Mucosa of rectum (tissue), 2 donors: Measurements from ENCODE around the gene PDLIM5.

ENCODE experiments used
- H3K27ac ChIP-seq, 2 donors: one replicate each; pipeline ENCODE4 v1.7.0; 2013; ENCODE audit warnings: inconsistent platforms in 2 of 2, low read depth in 2 of 2, low read length in 2 of 2
- H3K27me3 ChIP-seq, 2 donors: one replicate each; pipeline ENCODE4 v1.7.0; 2013; ENCODE audit warnings: low read length in 2 of 2; ENCODE audit not compliant: control insufficient read depth in 2 of 2, insufficient read depth in 2 of 2
- H3K36me3 ChIP-seq, 2 donors: one replicate each; pipeline ENCODE4 v1.7.0; 2013; ENCODE audit warnings: low read length in 2 of 2; ENCODE audit not compliant: control insufficient read depth in 2 of 2, insufficient read depth in 2 of 2
- H3K4me1 ChIP-seq, 2 donors: one replicate each; pipeline ENCODE4 v1.7.0; 2013; ENCODE audit warnings: low read length in 2 of 2, mild to moderate bottlenecking in 1 of 2; ENCODE audit not compliant: control insufficient read depth in 2 of 2, insufficient read depth in 2 of 2
- H3K4me3 ChIP-seq, 2 donors: one replicate each; pipeline ENCODE4 v1.7.0; 2013; ENCODE audit warnings: low read length in 2 of 2
- H3K9ac ChIP-seq, 2 donors: one replicate each; pipeline ENCODE4 v1.7.0; 2013; ENCODE audit warnings: low read length in 2 of 2, low read depth in 1 of 2, mild to moderate bottlenecking in 1 of 2
- H3K9me3 ChIP-seq, 2 donors: one replicate each; pipeline ENCODE4 v1.7.0; 2013; ENCODE audit warnings: low read length in 2 of 2; ENCODE audit not compliant: control insufficient read depth in 2 of 2
- donor health status: healthy.
- donor health status: Normal muscosa, but diverticular disease.

Gene PDLIM5

GRCh38 chr4:94698187-94698586 lies 246.4 kb downstream of the PDLIM5 start:
- H3K27me3 ChIP-seq: no peaks in the 10 kb centered on the region
- H3K27ac ChIP-seq: no peak overlapping the region
- no peaks in the 10 kb centered on the region for H3K36me3 ChIP-seq

GRCh38 chr4:94700298-94700697 lies 248.6 kb downstream of the PDLIM5 start:
- Histone ChIP-seq H3K4me1 (no peaks in the 10 kb centered on the region), H3K27me3 (no peaks in the 10 kb centered on the region), H3K9ac (no peak overlapping the region), H3K4me3 (no peak overlapping the region), H3K27ac (no peak overlapping the region), H3K9me3 (no peaks in the 10 kb centered on the region), H3K36me3 (no peaks in the 10 kb centered on the region)

More at GRCh38 chr4:94698187-94698586, 246.4 kb downstream of the PDLIM5 start:
- no peaks in the 10 kb centered on the region for H3K9me3 ChIP-seq
- H3K4me1 ChIP-seq: no peaks in the 10 kb centered on the region
- no peak overlapping the region for H3K9ac ChIP-seq
- H3K4me3 ChIP-seq: no peak overlapping the region

- H3K27ac ChIP-seq: no peak overlapping the region
- H3K9me3 ChIP-seq: no peaks in the 10 kb centered on the region
- H3K36me3 ChIP-seq: no peaks in the 10 kb centered on the region
- no peak overlapping the region for H3K4me3 ChIP-seq
- no peaks in the 10 kb centered on the region for H3K4me1 ChIP-seq
- no peak overlapping the region for H3K9ac ChIP-seq
- no peaks in the 10 kb centered on the region for H3K27me3 ChIP-seq
Observed at GRCh38 chr4:94701631-94702300, 250.0 kb downstream of the PDLIM5 start.

GRCh38 chr4:94711635-94712034 lies 259.9 kb downstream of the PDLIM5 start:
- no peaks in the 10 kb centered on the region for H3K36me3 ChIP-seq
- H3K27me3 ChIP-seq: no peaks in the 10 kb centered on the region
- no peak overlapping the region for H3K27ac ChIP-seq
- H3K9ac ChIP-seq: no peak overlapping the region
- H3K4me1 ChIP-seq: no peaks in the 10 kb centered on the region
- no peaks in the 10 kb centered on the region for H3K9me3 ChIP-seq
- no peak overlapping the region for H3K4me3 ChIP-seq

- Histone ChIP-seq H3K4me1 (no peaks in the 10 kb centered on the region), H3K36me3 (no peaks in the 10 kb centered on the region), H3K27ac (no peak overlapping the region), H3K9ac (no peak overlapping the region), H3K27me3 (no peaks in the 10 kb centered on the region), H3K9me3 (no peaks in the 10 kb centered on the region), H3K4me3 (no peak overlapping the region)
Observed at GRCh38 chr4:94714365-94715160, 262.8 kb downstream of the PDLIM5 start.

- H3K9me3 ChIP-seq: no peaks in the 10 kb centered on the region
- no peaks in the 10 kb centered on the region for H3K4me1 ChIP-seq
- H3K4me3 ChIP-seq: no peak overlapping the region
- H3K27me3 ChIP-seq: no peaks in the 10 kb centered on the region
- no peak overlapping the region for H3K9ac ChIP-seq
- no peaks in the 10 kb centered on the region for H3K36me3 ChIP-seq
- H3K27ac ChIP-seq: no peak overlapping the region
Observed at GRCh38 chr4:94715726-94716125, 264.0 kb downstream of the PDLIM5 start.
